SU-DHL-6 (cell line): ENCODE results near the gene WDR35.

Experiments used
- H2AFZ ChIP-seq: fragments of 200-600 bp; sonication (generic); 2 replicates; pipeline ENCODE4 v1.6.1; 2014; ENCODE audit warnings: low read depth, mild to moderate bottlenecking, moderate library complexity, mixed read lengths, antibody characterized with exemption, low read length; ENCODE audit not compliant: severe bottlenecking
- H3F3A ChIP-seq: fragments of 200-600 bp; shearing (Covaris generic); 2 replicates; pipeline ENCODE4 v1.6.0; 2016; ENCODE audit warnings: antibody characterized with exemption, mild to moderate bottlenecking; ENCODE audit not compliant: insufficient read depth
- H3K27ac ChIP-seq: fragments of 200-600 bp; sonication (generic); 2 replicates; pipeline ENCODE4 v1.5.1; 2016; ENCODE audit warnings: low read depth, mild to moderate bottlenecking, low read length, moderate library complexity, mixed read lengths
- H3K27me3 ChIP-seq: fragments of 200-600 bp; sonication (generic), shearing (Covaris generic); 2 replicates; pipeline ENCODE4 v1.6.0; 2014; ENCODE audit warnings: mild to moderate bottlenecking, low read length
- H3K36me3 ChIP-seq: fragments of 200-600 bp; sonication (generic); 2 replicates; pipeline ENCODE4 v1.6.1; 2014; ENCODE audit warnings: mild to moderate bottlenecking, low read length, mixed read lengths
- H3K4me2 ChIP-seq: fragments of 300-600, 200-600 bp; shearing (Covaris generic), sonication (generic); 2 replicates; pipeline ENCODE4 v1.6.0; 2014; ENCODE audit warnings: low read length, low read depth, mild to moderate bottlenecking; ENCODE audit not compliant: poor library complexity, severe bottlenecking
- H3K4me3 ChIP-seq: fragments of 200-600 bp; sonication (generic); 2 replicates; pipeline ENCODE4 v1.5.1; 2014; ENCODE audit warnings: antibody characterized with exemption, low read length, mild to moderate bottlenecking, mixed read lengths; ENCODE audit not compliant: insufficient read depth, poor library complexity, severe bottlenecking
- H3K79me2 ChIP-seq: fragments of 200-600 bp; sonication (generic); 2 replicates; pipeline ENCODE4 v1.6.1; 2014; ENCODE audit warnings: mild to moderate bottlenecking, low read length, moderate library complexity; ENCODE audit not compliant: insufficient read depth
- H3K9ac ChIP-seq: fragments of 200-600 bp; sonication (generic); 2 replicates; pipeline ENCODE4 v1.7.0; 2014; ENCODE audit warnings: mild to moderate bottlenecking, low read length
- H3K9me2 ChIP-seq: fragments of 200-600 bp; sonication (generic); replicated peaks from 2 replicates; pipeline ENCODE4 v1.6.1; 2014; ENCODE audit warnings: low read length; ENCODE audit not compliant: insufficient read depth
- H3K9me3 ChIP-seq: fragments of 200-600 bp; sonication (generic); 2 replicates; pipeline ENCODE4 v1.6.1; 2014; ENCODE audit warnings: low read length, mixed read lengths; ENCODE audit not compliant: insufficient read depth
- H4K20me1 ChIP-seq: fragments of 200-600 bp; sonication (generic); 2 replicates; pipeline ENCODE4 v1.6.1; 2014; ENCODE audit warnings: low read depth, mild to moderate bottlenecking, antibody characterized with exemption, low read length, moderate library complexity, mixed read lengths
- CTCF ChIP-seq: fragments of 200-600 bp; sonication (generic); IDR thresholded peaks from one replicate; pipeline ENCODE4 v1.5.1; 2017; ENCODE audit warnings: antibody characterized with exemption, mild to moderate bottlenecking, low read length, moderate library complexity; ENCODE audit not compliant: insufficient read depth, poor library complexity, severe bottlenecking
- EZH2phosphoT487 ChIP-seq: fragments of 200-600 bp; sonication (generic), shearing (Covaris generic); conservative IDR thresholded peaks from 2 replicates; pipeline ENCODE4 v1.6.1; 2018; ENCODE audit warnings: mild to moderate bottlenecking, antibody characterized with exemption, low read length, moderate library complexity, mixed read lengths

Gene WDR35

GRCh38 chr2:20011276-20012031, 21.5 kb upstream of the WDR35 start:
- TF ChIP-seq EZH2phosphoT487 (no peak), CTCF (no peak)
- H4K20me1 ChIP-seq: no peaks in the 10 kb centered on the region
- no peaks in the 10 kb centered on the region for H3K79me2 ChIP-seq
- H3K27ac ChIP-seq: no peak overlapping the region
- no peaks in the 10 kb centered on the region for H3K9me3 ChIP-seq
- no peaks in the 10 kb centered on the region for H3F3A ChIP-seq
- H3K4me3 ChIP-seq: no peak overlapping the region
- no peaks in the 10 kb centered on the region for H3K27me3 ChIP-seq
- H3K9ac ChIP-seq: no peak overlapping the region
- no peak overlapping the region for H2AFZ ChIP-seq
- H3K4me2 ChIP-seq: no peak overlapping the region
- H3K9me2 ChIP-seq: no peaks in the 10 kb centered on the region
- H3K36me3 ChIP-seq: no peaks in the 10 kb centered on the region

- no peak overlapping the region for H3K9ac ChIP-seq
Measured at GRCh38 chr2:20008703-20009102, 18.8 kb upstream of the WDR35 start.

GRCh38 chr2:20005891-20006470, 16.1 kb upstream of the WDR35 start:
- Histone ChIP-seq H2AFZ (no peak overlapping the region), H3K9me2 (no peaks in the 10 kb centered on the region), H4K20me1 (no peaks in the 10 kb centered on the region), H3F3A (no peaks in the 10 kb centered on the region), H3K9me3 (no peaks in the 10 kb centered on the region), H3K4me3 (no peak overlapping the region), H3K4me2 (no peak overlapping the region), H3K79me2 (no peaks in the 10 kb centered on the region), H3K27ac (no peak overlapping the region), H3K27me3 (no peaks in the 10 kb centered on the region), H3K9ac (no peak overlapping the region), H3K36me3 (no peaks in the 10 kb centered on the region)
- TF ChIP-seq EZH2phosphoT487 (no peak), CTCF (no peak)

More at GRCh38 chr2:20008703-20009102, 18.8 kb upstream of the WDR35 start:
- Histone ChIP-seq H3K9me2 (no peaks in the 10 kb centered on the region), H4K20me1 (no peaks in the 10 kb centered on the region), H3K79me2 (no peaks in the 10 kb centered on the region), H3F3A (no peaks in the 10 kb centered on the region), H3K4me2 (no peak overlapping the region), H3K27me3 (no peaks in the 10 kb centered on the region), H3K36me3 (no peaks in the 10 kb centered on the region), H3K27ac (no peak overlapping the region), H3K9me3 (no peaks in the 10 kb centered on the region), H2AFZ (no peak overlapping the region), H3K4me3 (no peak overlapping the region)
- TF ChIP-seq CTCF (no peak), EZH2phosphoT487 (no peak)
